GM19452 (cell line): Measurements from ENCODE around the gene SMTNL2.

Experiments used
- ATAC-seq: cut with Tn5 transposase; IDR thresholded peaks from one replicate; pipeline ENCODE4 v1.9.1; 2021; ENCODE audit not compliant: unreplicated experiment

SMTNL2 gene

DNA sequence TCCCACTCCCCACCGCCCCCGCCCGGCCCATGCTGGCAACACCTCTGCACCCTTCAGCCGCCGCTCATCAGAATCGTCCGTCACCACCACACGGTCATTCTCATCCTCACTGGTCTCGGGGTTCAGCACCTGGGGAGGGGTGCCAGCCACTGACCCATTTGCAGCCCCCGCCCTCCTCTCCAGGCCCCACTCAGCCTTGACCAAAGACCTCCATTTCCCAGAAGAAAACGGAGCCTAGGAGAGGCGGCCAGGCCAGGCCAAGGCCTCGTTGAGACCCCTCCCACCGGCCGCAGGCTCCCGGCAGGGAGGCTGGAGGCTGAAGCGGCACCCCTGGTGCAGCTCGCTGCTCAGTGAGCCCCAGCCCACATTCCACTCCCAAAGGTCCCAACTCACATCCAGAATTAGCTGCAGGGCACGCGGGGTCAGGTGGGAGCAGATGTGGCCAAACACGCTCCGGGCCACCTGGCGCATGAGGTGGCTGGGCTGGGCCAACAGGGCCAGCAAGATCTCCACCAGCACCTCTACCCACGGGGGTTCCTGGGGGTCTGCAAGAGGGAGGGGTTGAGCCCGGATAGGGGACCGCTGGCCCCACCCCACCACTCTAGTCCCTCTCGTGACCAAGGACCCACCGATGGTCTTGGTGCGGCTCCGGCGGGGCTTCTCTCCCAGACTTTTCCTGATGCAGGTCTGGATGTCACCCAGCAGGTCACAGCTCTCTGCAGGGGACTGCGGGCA lies 38.9 kb upstream of the SMTNL2 start:
- no peak for ATAC-seq

DNA sequence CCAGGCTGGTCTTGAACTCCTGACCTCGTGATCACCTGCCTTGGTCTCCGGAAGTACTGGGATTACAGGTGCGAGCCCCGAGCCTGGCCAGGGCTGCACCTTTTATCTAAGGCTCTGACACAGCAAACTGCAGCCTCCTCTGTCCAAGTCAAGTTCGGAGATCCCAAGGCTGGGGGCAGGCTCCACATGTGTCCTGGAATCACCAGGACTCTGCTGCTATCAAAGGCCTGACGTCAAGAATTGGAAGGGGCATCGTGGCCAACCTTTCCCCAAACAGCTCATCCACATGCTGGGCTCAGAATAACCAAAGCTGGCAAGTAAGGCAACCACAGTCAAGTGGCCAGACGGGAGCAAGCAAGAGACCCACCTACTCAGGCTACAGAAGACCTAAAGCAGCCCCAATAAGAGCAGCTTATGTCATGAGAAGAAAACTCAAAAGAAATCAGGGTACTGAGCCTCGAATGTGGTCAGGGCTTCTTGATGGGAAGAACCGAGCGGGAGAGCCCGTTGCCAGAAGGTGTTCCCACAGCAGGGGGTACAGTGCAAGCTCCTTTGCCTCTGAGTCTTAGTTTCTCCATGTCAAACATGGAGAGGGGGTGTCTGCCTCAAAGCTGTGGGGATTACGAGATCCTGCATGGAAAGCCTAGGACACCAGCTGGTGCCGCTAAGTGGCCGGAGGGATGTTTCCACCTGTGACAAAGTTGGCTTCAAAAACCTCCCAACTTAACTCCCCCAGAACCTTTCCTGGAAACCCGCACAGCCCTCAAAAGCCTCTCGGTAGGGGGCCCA lies 37.0 kb upstream of the SMTNL2 start:
- no peak for ATAC-seq

DNA sequence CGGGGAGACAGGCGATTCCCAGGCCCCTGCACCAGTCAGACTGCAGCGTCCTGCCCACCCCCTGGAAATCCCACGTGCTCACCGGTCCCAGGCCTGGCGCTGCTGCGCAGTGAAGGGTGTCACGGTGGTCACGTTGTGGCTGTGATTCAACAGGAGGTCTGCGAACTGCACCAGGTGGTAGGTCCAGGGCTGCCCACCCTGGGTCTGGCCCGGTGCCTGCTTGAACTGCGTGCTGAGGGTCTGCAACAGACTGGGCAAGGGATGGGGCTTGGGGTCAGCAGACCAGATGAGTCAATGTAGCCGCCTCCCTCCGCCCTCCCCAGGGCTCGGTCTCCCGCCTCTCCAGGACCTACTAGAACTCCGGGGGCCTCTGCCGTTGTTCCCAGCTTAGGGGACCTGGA lies 36.3 kb upstream of the SMTNL2 start:
- no peak for ATAC-seq

DNA sequence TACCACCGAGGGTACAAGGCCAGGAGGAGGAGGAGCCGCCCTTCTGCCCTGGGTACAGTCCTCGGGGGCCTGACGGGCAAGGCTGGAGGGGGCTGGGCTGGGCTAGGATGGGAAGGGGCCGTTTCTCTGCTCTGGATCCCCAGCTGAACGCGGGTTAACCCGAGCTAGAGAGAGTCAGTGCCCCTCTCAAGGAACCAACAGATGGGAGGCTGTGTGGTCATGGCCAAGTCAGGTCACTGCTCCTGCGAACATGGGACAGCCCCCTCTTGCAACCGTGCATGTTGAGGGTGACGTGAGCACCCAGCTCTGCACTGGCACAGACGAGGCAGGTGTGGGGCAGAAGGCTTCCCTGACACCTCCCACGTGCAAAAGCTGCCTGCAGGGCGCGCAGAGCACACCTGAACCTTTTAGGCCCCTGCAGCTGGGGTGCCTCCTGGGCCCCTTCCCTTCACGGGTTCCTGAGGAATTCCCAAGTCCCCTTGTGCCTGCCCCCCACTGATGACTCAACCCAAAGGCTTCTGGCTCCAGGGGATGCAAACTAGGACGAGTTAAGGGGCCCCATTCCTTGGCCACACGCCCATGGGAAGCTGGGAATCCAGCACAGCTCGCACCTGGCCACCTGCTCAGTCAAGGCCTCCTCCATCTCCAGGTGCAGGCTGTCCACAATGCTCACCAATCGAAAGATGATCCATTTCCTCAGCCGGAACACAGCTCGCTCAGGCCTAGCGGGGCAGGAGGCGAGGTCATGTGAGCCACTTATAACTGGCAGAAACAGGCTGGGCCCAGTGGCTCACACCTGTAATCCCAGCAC lies 35.4 kb upstream of the SMTNL2 start:
- no peak for ATAC-seq

DNA sequence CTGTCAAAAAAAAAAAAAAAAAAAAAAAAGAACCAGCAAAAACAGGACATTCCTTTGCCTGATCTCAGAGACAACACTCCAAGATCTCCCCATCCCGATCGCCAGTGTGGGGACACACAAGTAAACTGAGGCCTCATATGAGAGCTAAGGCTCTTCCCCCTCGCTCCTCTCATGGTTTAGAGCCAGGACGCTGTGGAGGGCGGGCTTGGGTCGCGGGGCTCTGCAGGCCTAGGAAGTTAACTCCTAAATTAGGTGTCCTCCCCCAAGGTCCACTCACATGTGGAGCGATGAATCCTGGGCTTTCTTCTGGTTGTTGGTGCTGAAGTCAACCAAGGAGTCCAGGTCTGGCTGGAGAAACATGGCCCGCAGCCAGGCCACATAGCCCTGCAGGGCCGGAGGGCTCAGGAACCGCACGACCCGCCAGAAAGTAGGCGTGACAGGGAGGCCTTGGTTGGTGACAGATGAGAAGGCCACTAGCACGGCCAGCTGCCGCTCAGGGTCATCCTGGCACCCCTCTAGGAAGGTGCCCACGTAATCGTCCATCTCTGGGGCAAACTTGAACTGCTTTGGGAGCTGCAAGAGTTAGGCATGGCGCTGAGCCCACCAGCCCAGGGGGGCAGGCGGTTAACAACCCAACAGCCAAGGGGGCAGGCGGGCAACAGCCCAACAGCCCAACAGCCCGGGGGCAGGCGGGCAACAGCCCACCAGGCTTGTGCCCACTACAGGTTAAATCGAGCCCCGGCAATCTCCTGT lies 34.4 kb upstream of the SMTNL2 start:
- no peak for ATAC-seq

DNA sequence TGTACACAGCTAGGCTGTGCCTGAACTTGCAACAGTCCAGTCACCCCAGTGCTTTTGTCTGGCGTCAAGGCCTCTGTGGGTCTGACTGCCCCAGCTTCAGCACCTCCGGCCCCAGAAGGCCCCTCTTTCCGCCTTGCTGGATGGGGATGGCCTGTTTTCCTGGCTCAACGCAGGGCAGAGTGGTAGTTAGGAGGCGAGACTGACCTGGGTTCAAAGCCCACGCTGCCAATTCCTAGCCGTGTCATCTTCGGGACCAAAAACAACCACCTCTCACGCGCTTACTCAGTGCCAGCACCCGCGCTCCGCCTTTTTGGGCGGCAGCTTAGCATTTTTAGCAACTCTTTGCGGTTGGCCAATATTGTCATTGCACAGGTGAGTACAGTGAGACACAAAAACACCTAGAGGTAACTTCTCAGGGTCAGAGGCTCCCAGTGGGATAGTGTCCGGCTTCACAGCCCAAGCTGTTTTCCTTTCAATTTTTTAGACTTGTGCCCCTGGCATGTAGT lies 33.7 kb upstream of the SMTNL2 start:
- ATAC-seq = no peak

DNA sequence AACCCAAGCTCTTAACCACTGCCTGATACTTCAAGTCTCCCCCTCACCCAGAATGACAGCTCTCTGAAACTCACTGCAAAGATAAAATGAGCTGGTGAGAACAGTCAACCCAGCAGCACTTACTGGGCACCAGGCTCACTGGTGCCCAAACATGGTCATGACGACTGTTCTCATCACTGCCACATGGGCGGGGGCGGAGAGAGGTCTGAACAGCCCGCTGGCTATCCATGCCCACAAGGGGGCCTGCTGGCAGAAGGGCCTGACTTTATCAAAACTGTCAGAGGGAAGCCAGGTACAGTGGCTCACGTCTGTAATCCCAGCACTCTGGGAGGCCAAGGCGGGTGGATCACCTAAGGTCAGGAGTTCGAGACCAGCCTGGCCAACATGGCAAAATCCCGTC lies 33.2 kb upstream of the SMTNL2 start:
- ATAC-seq = no peak

DNA sequence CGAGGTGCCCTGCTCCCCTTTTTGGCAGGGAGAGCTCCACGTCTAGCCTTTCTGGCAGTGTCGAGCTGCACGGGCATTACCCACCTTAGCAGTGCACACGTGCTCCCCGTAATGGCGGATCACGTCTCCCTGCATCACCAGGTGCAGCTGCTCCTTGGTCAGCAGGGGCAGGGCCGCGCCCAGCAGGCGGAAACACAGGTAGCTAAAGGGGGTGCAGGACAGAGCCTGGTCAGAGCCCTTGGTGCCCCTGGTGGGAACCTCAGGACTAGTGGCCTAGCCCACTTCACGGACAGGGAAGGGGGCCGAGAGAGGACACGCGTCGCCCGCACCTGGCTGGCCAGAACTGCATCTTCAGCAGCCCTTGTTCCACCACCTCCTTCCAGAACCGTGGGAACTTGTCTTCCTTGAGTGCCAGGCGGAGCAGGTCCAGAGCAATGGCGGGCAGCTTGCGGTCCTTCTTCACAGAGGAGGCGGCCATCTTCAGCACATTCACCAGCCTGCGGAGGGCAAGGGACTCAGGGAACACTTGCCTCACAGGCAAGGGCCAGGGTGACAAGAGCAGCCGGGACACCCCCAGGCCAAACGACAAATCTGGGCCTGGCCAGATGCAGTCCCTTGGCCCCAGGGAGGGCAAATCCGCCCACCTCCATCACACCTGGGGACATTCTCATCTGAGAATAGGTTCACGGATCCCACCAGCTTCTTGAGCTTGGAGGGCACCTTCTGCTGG lies 32.4 kb upstream of the SMTNL2 start:
- no peak for ATAC-seq

DNA sequence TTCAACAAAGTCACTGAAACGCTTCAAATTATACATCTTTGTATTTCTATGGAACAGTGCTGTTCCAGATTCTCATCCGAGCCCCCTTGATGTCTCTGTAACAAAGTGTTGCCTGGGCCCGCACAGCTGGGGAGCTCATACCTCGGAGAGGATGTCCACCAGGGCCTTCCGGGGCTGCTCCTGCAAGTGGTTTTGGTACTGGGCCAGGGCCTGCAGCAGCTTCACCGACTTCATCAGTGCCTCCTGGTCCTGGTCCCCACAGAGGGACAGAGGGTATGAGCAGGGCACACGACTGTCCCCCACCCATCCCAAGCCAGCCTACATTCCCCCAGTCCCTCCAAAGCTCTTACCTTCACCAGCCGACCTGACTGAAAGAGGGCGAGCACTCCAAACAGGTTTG lies 30.7 kb upstream of the SMTNL2 start:
- no peak for ATAC-seq

DNA sequence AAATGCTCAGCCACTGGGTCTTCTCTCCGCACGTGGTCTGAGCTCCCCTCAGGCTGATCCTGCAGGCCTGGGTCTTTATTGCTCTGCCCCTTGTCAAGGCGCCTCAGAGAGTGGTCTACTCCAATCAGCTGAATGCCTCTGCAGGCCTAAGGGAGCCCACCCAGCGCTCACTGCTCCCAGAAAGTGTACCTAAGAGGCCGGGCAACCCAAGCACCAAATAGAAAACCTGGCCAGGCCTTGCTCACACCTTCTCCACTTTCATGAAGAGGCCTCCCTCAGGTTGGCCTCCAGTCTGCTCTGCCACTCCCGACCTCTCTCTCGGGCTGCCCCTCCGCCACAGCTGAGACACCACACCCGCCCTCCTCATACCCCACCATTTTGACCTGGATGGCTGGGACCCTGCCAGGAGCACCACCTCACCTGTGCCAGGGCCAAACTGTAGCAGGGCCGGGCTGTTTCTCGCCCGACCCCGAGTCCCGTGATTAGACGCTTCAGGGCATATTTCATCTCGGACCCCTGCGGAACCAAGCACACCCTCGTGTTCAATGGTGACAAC lies 29.8 kb upstream of the SMTNL2 start:
- ATAC-seq = no peak

DNA sequence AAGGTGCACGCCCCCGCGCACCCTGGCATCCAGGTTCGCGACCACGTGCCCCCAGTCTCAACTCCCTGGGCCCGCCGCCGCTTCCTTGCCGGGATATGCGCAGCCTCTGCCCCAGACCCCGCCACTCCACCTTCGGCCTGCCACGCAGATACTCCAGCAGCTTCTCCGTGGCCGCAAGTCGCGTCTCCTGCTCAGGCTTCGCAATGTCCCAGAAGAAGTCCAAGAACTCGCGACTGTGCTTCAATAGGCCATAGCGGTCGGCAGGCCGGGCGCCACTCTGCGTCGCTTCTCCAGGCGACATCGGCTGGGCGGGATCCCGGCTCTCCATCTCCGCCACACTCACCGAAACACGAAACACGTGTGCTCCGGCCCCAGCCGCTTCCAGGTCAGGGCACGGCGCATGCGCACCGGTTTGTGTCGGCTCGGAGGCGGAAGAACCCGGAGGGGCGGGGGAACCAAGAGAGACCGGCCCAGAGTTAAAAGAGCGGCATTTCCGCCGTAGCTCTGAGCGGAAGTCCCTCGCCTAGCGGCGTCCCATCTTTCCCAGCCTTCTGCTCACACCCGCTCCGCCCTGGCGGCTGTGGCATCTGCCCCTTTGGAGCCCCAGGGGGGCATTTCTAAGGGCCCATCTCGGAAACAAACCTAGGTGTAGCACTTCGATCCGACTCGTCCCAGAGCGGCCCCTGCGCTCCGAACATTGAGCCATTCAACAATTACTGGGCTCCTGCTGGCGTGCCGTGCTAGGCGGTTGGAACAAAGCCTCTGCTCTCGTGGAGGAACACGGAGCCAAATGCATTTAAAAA lies 29.1 kb upstream of the SMTNL2 start, which contains the start of gene MYBBP1A:
MYBBP1A (minus strand) TSS at position 388 of the 803 bp plus-strand sequence; CDS start at position 328, 60 bp downstream.
- peak; percentile 87 for ATAC-seq

DNA sequence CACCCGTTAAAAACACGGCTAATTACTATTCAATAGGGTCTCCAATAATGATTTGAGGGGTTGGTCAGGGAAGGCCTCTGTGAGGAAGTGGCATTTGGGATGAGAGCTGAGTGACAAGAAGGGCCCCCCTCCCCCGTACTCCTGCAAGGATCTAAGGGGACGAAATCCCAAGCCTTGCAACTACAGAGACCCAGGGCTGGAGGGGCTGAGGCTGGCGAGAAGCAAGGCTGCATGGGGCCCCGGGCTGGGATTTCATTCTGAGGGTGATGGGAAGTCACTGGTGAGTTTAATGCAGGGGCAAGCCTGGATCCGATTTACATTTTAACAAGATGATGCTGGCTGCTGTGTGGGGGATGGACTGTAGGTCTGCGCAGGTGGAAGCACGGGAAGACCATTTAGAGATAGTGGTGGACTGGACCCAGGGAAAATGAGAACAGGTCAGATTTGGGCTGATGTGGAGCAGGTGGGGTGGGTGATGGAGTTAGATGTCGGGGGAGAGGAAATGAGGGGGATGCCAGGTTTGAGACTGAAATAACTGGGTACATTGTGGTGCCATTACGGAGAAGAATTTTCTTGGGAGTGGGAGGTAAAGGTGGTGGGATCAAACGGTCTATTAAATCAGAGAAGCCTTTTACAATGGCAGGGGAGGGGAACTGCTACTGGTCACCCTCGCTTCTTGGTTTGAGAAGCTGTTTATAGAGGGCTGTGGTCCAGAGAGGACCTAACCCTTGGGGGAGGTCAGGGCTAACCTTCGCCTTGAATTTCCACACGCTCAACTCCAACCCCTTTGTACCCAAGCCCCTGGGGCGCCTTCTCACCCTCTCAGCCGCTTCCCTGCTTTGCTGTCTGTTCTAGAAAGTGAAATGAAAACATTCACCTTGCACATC lies 28.2 kb upstream of the SMTNL2 start:
- no peak for ATAC-seq

DNA sequence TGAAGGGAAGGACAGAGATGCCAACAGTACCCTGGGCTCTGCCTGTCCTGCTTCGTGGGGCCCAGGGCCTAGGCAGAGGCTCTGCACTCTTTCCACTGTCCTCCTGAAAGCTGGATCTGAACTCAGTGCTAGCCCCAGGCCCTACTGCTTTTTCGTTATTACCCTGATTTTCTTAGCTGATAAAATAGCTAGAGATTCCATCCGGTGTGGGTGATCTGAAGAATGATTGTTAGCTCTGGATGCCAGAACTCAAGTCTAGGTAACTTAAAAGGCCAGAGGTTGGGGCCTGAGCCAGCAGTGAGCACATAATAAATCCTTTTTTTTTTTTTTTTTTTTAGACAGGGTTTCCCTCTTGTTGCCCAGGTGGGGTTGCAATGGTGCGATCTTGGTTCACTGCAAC lies 27.3 kb upstream of the SMTNL2 start:
- ATAC-seq = no peak

DNA sequence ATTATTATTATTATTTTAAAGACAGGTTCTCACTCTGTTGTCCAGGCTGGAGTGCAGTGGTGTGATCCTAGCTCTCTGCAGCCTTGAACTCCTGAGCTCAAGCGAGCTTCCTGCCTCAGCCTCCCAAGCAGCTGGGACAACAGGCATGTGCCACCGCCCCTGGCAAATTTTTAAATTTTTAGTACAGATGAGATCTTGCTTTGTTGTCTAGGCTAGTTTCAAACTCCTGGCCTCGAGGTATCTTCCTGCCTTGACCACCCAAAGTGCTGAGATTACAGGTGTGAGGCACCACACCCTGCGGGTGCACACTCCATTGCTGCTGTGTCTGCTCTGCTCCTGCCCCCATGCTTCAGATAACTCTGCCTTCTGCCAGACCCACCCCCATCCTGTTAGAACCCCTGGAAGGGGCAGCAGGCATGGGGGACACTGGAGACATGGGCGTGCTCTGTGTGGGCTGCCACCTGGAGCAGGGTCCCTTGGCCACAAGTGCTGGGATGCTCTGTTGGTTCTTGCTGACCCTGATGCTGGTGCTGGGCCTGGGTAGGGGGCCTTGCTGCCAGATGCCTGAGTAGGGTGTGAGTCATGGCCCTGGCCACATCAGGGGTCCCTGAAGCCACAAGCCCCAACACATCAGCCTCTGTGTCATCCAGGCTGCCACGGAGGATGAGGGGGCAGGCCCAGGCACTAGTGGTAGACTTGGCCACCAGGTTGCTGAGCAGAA lies 26.5 kb upstream of the SMTNL2 start:
- ATAC-seq = no peak

DNA sequence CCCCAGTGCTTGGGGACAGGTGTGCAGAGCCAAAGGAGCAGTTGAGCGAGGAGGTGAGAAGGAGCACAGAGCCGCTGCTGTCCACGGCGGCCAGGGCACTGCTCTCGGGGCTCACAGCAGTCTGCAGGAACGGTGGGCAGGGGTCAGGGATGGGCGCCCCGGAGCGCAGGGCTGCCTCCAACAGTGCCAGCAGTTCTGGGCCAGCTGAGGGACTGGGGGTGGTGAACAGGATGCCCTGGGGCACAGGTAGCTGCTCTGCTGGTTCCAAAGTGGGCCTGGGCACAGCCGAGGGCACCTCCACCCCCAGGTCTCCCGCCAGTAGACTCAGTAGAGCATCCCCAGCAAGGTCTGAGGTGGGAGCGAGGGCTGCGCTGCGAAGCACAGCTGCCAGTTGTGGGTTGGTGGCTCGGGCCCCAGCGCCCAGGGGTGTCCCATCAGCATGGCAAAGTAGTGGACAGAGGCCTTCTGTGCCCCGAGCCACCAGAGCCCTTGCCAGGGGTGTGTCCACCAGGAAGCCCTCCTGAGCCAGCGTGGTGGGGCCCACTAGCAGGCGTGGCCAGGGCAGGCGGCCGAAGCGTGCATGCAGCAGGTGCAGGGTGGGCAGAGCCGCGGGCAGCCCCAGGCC lies 25.9 kb upstream of the SMTNL2 start:
- no peak for ATAC-seq

DNA sequence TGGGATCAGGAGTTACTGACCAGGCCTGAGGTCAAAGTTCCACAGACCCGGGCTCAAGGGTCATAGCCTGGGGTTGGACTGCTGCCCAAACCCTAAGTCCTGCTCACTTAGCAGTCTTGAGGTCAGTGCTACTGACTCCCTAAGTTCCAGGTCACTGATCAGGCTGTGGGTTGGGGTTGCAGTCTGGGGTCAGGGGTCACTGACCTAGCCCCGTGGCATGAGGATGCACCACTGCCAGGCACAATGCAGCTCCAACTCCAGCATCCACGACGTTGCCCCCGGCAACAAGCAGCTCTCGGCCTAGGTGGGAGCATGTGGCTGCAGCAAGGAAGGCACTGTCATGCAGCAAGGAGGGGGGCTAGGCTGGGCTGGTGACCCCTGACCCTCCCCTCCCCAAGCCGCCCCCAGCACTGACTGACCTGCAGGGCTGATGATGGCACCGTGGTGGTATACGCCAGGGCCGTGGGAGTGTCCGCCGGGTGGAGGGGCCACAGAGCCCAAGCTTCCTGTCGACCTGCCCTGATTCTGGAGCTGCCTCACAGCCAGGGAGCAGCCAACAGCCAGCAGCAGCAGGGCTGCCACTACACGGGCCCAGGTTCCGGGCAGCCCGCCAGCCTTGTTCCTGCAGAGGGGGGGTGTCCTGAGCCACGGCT lies 25.1 kb upstream of the SMTNL2 start:
- no peak for ATAC-seq
